Hypothalamus (tissue), 51 donors: ENCODE measurements around the gene ANKRD44.
A peak's percentile ranks its signal among the peaks of the same experiment; 100 is the strongest.

ENCODE experiments used
- DNase-seq, 51 donors: peaks; one replicate each; lab custom pipeline; 2025; lab: John Stamatoyannopoulos, UW

ANKRD44 gene

DNA sequence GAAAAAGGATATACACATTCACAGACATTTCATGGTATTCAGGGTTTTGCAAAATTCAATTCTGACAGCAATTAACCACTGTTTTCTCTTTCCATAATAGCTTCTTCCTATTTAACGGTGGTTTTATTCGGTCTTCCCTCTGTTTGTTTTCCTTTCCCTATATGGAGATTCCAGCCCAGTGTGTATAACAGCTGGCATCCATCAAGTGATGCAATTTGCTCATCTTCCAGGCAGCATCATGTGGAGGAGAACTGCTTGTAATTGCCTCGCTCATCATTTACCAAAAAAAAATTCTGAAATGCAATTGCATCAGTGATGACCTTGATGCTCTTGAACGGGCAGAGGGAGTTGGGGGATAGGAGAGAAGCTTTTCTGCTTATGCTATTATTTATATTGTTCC is 218.1 kb downstream of the ANKRD44 start:
- no peak for DNase-seq

DNA sequence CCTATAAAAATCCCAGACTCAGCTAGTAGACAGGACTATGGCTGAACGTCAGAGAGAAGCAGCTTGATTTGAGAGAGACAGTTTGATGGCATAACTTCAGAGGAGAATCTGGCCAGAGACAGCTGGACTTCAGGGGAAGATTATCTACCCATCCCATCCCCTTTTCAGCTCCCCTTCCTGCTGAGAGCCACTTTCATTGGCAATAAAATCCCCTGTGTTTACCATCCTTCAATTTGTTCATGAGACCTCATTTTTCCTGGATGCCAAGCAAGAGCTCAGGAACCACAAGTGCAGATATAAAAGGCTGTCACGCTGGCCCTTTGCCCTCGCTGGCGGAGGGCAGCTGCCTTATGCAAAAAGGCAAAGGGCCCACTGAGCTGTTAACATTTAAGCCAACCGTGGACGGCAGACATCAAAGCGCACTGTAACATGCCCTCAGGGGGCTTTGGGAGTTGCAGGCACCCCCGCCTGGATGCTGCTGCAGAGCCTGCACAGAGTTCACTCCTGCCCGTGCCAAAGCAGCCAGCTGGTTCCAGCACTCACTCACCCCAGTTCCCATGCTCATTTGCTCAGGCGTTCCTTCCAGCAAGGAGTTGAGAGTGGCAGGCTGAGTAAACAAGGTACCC is 219.7 kb downstream of the ANKRD44 start:
- DNase-seq, result peak in 2 of 51 donors; percentile 18 to 47

DNA sequence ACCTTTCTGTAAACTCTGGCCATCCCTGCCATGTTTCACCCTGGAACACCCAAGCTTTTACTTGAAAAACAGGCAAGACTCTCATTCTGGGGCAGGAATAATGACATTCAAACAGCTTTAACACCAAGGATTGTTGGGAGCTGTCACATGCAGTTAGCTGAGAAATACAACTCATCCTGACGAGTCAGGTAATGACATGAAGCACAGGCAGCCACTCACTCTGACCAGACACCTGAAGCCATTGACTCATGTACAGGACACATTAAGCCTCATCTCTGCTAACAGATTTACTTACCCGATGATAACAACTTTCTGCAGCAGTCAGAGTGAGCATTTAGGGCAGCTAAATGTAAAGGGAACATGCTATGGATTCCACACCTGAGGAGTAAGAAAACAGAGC is 220.9 kb downstream of the ANKRD44 start:
- DNase-seq, result no peak

DNA sequence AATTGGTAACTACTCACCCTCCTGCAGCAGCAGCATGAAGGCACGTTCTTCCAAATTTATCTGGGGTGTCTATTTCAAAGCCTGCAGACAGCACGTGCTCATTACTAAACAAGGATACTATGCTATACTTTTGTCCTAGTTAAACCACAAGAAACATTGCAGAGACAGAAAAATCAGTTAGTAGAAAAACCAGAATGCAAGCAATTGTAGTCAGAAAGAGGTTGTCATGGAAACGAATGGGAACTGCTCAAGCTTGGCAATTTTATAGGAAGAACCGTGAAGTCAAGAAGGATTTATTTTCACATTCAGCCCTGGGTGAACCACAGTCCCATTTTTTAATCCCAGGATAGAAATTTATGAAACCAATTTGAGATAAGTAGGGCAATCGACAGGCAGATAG is 221.9 kb downstream of the ANKRD44 start:
- peak in 1 of 51 donors; percentile 37 for DNase-seq

DNA sequence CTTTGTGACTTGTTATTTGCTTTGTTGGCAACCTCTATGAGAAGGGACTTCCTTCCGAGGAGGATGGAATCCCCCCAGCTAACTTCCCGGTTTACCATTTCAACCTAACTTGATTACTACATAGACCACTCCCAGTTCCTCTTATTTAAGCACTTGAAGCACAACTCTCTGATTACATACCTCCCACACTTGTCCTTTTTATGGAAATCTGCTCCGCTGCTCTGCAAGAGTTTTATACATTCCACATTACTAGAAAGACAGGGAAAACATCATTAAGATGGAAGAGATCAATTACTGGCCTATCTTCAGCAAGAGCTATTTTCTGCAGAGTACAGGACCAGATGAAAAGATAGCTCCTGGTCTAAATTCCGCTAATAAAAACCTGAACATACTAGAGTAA is 224.1 kb downstream of the ANKRD44 start:
- peak in 1 of 51 donors; percentile 32 for DNase-seq

DNA sequence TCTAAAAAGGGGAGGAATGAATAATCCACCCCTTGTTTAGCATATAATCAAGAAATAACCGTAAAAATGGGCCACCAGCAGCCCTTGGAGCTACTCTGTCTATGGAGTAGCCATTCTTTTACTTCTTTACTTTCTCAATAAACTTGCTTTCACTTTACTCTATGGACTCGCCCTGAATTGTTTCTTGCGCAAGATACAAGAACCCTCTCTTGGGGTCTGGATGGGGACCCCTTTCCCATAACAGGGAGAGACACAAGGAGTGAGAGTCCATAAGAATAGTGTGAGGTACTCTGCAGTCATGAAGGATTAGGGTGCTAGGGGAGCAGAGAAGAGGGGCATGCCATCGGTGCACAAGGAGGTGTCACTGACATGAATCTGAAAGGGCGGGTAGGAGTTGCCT is 224.9 kb downstream of the ANKRD44 start:
- DNase-seq, result no peak

DNA sequence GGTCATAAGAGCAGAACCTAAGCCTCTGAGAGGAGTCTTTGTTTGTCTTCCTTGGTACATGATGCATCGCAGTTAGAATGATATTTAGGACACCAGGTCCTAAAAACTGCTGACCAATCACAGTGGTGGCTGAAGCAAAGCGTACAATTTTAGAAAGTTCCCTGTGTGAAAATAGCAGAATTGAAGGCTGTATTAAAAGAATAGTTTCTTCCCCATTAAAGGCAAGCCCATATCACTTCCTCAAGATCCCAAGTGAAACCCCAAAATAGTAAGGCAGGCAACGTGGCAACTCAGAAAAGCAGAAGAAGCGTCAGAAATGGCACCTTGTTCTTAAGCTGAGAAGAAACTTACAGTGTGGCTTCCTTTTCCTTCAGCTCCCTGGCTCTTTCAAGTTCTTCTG is 229.3 kb downstream of the ANKRD44 start:
- DNase-seq, result peak in 1 of 51 donors; percentile 34

DNA sequence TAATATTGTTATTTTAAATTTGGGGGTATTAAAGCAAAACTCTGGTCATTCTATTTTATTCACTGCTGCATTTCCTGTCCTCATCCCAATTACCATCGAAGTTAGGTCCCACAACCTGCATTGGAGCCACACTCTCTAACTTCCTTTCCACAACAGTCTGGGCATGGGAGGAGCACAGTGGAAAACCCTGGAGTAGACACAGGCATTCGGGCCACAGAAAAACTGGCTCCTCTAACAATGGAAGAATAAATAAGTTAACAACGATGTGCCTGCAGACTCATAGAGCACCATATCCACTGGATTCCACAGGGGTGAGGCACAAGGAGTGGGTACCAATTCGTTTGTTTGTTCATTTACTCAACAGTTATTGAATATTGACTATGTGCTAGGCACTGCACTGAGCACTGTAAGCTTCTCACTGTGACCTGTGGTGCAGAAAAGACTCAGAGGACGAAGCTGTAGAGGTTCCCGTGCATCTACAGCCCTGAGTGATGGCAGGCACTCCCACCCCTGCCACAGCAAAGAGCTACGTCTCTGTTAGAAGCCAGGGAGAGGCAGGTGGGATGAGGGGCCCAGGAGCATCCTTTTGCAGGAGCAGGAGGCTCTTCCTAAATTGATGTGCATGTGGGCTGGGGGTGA is 229.9 kb downstream of the ANKRD44 start:
- DNase-seq, result no peak

DNA sequence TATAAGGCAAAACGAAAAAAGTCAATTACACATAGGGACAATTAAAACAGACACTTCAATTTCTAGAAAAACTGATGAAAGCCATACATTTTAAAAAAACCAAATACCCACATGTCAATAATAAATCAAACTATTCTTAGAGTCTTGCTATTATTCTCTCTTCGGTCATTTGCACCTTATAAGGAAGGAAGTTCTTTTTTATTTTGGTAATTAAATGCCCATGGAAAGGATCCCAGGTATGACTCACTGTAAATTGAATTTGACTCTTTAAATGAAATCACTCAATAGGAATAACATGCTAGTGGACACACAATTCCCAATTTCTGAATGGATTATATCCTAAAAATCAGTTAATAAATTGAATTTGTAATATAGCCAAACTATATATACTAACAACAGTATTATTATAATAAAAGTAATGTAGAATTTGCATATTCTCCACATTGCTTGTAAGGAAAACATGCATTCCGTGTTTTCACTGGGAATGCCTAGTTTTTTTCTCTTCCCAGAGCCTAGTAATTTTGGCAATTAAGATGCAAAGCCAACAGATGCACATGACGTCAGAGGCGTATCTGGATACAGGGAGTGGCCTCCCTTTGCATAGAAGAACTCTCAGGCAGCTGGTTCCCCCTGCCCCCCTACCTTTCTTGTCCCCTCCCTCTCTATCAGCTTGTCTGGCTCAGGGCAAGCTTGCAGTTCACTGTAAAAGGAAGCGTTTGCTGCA is 230.6 kb downstream of the ANKRD44 start:
- peak in 1 of 51 donors; percentile 31 for DNase-seq

DNA sequence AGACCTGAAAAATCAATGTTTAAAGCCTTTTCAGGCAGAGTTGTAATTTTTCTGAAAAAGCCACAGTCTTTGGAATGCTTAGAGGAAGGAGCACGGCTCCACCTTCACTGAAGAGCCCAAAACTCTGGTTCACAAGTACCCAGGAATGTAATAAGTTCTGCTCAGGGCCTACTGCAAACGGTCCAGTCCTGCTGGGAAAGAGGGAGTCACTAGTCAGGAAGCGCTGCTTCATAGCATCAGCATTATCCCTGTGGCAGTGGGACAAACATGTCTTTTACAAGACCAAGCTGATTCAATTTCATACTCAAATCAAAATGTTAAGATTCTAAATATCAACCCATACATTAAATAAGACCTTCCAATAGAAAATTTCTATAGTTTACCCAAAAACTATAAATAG is 231.2 kb downstream of the ANKRD44 start:
- DNase-seq, result peak in 6 of 51 donors; percentile 13 to 27 (median 20)

DNA sequence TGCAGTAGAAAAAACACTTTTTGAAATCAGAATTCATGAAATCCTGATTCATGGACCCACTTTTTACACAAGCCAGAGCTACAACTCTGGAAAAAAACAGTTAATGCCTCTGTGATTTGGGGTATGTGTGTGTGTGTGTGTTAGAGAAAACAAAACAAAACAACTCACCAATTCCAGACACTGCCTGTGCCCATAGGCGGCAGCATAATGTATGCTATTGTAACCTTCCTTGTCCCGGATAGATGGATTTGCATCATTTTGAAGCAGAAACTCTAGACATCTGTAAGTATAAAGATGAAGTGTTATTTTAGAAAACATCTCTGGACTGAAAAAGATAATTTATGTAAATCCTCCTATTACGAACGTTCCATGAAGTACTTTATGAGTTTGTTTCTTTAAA is 232.0 kb downstream of the ANKRD44 start:
- DNase-seq, result peak in 5 of 51 donors; percentile 18 to 38 (median 25)

DNA sequence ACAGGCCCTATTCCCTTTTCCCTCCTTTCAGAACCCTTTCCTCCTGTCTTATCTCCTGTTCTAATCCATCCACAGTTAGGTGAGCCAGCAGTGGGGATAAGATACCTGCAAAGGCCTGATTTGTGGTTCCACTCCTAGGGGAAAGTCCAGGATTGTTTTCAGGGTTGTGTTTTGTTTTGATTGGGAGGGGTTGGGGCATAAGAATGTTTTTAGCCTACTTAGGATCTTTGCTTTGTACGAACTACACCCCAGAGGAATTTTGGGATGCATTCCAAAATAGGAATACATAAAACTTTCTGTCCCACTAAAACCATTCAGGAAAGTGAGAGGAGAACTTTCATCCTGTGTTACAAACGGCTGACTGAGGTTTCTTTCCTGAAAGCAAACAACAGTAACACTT is 233.2 kb downstream of the ANKRD44 start:
- DNase-seq, result no peak

DNA sequence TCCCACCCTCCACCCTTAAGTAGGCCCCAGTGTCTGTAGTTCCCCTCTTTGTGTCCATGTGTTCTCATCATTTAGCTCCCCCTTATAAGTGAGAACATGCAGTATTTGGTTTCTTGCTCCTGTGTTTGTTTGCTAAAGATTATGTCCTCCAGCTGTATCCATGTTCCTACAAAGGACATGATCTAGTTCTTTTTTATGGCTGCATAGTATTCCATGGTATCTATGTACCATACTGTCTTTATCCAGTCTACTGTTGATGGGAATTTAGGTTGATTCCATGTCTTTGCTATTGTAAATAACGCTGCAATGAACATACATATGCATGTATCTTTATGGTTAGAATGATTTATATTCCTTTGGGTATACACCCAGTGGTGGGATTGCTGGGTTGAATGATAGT is 233.9 kb downstream of the ANKRD44 start:
- DNase-seq, result no peak

DNA sequence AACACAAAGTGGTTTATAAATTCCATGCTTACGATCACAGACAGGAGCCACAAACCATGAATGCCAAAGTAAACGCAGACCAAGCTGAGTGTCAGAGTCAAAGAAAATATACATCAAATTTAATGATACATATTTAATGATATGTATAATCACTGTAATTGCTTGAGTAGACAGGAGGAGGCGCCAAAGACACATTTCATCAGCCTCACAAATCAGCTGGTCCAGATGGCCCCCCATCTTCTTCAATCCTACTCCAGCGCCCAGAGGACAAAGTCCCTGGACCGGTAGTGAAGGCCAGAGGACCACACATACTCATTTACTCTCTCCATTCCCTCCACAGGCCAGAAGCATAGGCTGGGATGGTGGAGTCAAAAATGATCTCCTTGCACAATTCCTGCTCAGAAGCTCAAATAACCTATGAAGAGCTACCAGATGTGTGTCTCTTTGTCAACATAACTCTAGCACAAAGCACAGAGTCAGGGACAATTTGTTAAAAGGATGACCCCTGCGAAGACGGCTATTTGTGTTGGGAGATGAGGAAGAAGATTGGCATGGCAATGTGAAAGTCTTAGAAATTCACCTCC is 234.7 kb downstream of the ANKRD44 start:
- DNase-seq, result no peak

DNA sequence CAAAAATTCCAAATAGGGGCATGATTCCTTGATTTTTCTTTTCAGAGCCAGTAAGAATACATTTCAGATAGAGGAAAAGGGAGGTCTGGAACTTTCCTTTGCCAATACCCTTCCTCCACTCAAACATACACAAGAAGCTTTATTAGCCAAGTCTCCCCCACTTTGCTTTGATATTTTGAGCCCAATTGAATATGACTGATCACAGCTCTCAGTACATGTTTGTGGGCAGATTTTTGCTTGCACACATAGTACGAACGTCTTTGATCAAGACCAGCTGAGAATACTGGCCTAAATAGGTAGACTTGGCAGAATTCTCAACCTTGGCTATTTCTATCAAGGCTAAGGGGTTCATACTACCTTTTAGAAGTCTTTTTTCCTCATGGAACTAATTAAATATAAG is 235.3 kb downstream of the ANKRD44 start:
- no peak for DNase-seq

DNA sequence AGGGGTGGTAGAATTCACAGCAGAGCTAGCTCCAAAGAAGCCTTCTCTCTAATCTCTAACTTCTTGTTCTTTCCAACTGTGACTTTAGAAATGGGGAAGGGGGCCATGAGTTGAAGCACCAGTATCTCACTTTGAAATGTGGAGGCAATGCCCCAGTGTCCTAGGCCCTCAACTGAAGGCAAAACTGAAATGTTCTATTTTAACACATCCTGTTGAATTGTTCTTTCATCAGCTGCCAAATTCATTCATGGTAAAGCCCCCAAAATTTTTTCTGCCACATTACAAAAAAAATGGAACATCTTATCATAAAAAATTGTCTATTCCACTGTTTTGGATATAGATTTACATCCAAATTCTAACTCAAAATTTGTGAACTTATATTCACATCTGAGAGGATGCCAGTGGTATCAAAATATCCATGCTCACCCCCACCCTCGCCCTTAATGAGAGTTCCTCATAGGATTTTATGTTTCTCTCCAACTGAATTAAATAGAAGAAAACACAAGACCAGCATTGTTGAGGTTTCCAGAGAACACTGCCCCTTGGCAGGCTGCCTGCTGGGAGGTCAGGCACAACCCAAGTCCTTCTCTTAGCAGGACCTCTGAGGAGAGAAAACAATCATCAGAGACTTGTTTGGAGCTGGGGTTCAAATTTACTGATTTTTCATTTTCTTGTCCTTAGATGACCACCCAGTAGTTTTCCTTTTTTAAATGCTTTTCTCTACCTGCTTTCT is 236.7 kb downstream of the ANKRD44 start:
- DNase-seq, result peak in 47 of 51 donors; percentile 19 to 95 (median 75)

DNA sequence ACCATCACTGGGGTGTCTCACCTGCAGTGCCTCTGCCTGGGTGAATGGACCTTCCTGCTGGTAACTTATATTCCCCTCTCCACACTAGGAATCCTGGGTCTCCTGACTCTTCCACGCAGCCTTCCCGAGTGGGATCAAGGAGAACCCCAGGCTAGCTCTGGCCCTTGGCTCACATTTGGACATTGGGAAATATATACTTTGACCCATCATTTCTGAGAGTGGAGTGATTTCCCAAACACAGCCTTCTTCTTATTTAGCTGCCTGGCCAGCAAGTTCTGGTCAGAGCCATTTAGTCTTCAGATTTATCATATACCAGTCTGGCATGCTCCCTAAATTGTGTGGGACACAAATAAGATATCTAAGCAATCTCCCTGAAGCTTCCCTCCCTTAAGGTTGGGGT is 237.3 kb downstream of the ANKRD44 start:
- DNase-seq, result peak in 2 of 51 donors; percentile 20 to 41

DNA sequence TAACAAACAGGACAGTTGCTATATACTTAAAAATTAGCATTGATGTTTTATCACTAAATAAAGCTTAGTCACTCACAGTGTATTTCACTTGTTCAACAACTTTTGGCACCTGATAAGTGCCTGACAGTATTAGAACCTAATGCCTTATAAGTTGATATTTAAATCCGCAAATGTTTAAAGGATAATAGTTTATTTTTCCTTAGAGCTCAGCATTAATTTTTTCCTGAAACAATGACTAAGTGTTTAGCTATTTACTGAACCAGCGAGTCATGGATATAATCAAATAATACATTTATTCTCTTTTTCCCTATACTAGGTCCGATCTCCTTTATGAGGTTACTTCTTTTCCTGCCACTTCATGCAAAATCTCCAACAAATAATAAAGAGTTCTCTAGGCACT is 238.0 kb downstream of the ANKRD44 start:
- no peak for DNase-seq

DNA sequence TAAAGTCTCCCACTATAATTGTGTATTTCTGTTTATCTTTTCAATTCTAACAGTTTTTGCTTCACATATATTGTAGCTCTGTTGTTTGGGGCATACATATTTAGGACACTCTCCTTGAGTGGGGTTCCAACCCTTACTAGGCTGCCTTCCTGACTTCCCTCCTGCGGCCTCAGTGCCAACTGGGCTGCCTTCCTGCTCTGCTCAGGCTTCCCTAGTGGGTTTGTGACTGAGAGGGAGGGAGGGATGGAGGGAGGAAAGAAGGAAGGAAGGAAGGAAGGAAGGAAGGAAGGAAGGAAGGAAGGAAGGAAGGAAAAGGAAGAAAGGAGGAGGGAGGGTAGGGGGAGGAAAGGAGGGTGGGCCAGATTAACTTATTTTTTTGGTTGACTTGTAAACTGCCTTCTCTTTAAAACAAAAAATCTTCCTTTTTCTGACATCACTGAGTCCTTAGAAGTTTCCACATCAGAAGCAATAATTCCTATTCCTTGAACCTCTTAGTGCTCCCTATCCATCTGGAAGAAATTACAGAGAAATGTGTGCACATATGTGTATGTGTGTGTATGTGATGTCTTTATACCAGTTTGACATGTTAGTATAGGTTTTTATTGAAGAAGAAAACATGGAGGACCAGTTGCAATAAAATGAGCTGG is 238.7 kb downstream of the ANKRD44 start:
- no peak for DNase-seq

DNA sequence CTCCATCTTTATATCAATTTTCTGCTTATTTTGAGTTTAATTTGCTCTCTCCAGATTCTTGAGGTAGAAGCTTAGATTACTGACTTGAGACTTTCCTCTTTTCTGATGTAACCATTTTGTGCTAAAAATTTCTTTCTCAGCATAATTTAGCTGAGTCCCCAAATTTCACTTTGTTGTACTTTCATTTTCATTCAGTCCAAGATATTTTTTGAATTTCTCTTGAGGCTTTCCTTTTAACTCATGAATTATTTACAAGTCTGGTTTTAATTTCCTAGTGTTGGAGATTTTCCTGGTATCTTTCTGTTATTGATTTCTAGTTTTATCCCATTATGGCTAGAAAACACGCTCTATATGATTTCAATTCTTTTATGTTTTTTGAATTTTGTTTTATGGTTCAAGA is 239.4 kb downstream of the ANKRD44 start:
- DNase-seq, result no peak
